GM12875 (cell line): Measurements from ENCODE around the gene CYSLTR1.
"Not testable (repeated sequence)": the region's sequence is repeated elsewhere in the genome, so short reads cannot be mapped to it uniquely, and the experiment has no call there.

ENCODE experiments used
- H3K4me3 ChIP-seq: one replicate; pipeline ENCODE4 v1.5.1; 2011; ENCODE audit warnings: low read depth, low read length, control low read depth
- CTCF ChIP-seq: IDR thresholded peaks from 2 replicates; pipeline ENCODE4 v1.5.1; 2011; ENCODE audit warnings: low read depth, mild to moderate bottlenecking, control low read depth, inconsistent platforms, low read length, moderate library complexity, borderline replicate concordance; ENCODE audit not compliant: insufficient read depth

Gene CYSLTR1

GRCh38 chrX:78315745-78316144, 11.7 kb downstream of the CYSLTR1 start:
- no peak overlapping the region for H3K4me3 ChIP-seq
- TF ChIP-seq CTCF: no peak

- no peak for TF ChIP-seq CTCF
- H3K4me3 ChIP-seq: no peak overlapping the region
Observed at GRCh38 chrX:78314561-78314960, 12.8 kb downstream of the CYSLTR1 start.

GRCh38 chrX:78313526-78313925, 13.9 kb downstream of the CYSLTR1 start:
- no peak overlapping the region for H3K4me3 ChIP-seq
- no peak for TF ChIP-seq CTCF

GRCh38 chrX:78307665-78308064, 19.7 kb downstream of the CYSLTR1 start:
- TF ChIP-seq CTCF: no peak
- H3K4me3 ChIP-seq: no peak overlapping the region

- no peak for TF ChIP-seq CTCF
- H3K4me3 ChIP-seq: no peak overlapping the region
Observed at GRCh38 chrX:78303086-78303485, 24.3 kb downstream of the CYSLTR1 start.

GRCh38 chrX:78300933-78301332, 26.5 kb downstream of the CYSLTR1 start:
- H3K4me3 ChIP-seq: not testable (repeated sequence)

GRCh38 chrX:78283511-78283910, 43.9 kb downstream of the CYSLTR1 start:
- no peak overlapping the region for H3K4me3 ChIP-seq
- no peak for TF ChIP-seq CTCF

GRCh38 chrX:78237127-78237526, 90.3 kb downstream of the CYSLTR1 start:
- TF ChIP-seq CTCF: no peak
- H3K4me3 ChIP-seq: no peak overlapping the region

GRCh38 chrX:78226047-78226446, 101.4 kb downstream of the CYSLTR1 start:
- H3K4me3 ChIP-seq: not testable (repeated sequence)
